Putamen (tissue), 1 donor: ENCODE results near the gene PREX1.
A peak's percentile ranks its signal among the peaks of the same experiment; 100 is the strongest.

ENCODE experiments used
- DNase-seq: peaks from one replicate; pipeline ENCODE4 v3.0.0-alpha.2; 2016; ENCODE audit warnings: low spot score

PREX1 gene

GRCh38 chr20:48717095-48717672 is 110.6 kb downstream of the PREX1 start:
- DNase-seq: peak; percentile 68

- no peak for DNase-seq
These were observed 111.3 kb downstream of the PREX1 start for GRCh38 chr20:48716541-48716940.

- no peak for DNase-seq
These were observed 111.7 kb downstream of the PREX1 start for GRCh38 chr20:48716086-48716485.

- no peak for DNase-seq
These were observed 113.0 kb downstream of the PREX1 start for GRCh38 chr20:48714764-48715163.

- no peak for DNase-seq
These were observed 115.9 kb downstream of the PREX1 start for GRCh38 chr20:48711696-48712464.

- DNase-seq: no peak
These were observed 116.8 kb downstream of the PREX1 start for GRCh38 chr20:48711044-48711428.

- no peak for DNase-seq
These were observed 117.3 kb downstream of the PREX1 start for GRCh38 chr20:48710341-48711043.

GRCh38 chr20:48709744-48710143 is 118.1 kb downstream of the PREX1 start:
- no peak for DNase-seq

GRCh38 chr20:48709058-48709691 is 118.6 kb downstream of the PREX1 start:
- DNase-seq: no peak

- no peak for DNase-seq
These were observed 119.2 kb downstream of the PREX1 start for GRCh38 chr20:48708630-48709029.

- DNase-seq: no peak
These were observed 119.7 kb downstream of the PREX1 start for GRCh38 chr20:48708116-48708515.

GRCh38 chr20:48706710-48707365 is 121.0 kb downstream of the PREX1 start:
- no peak for DNase-seq

- no peak for DNase-seq
These were observed 121.6 kb downstream of the PREX1 start for GRCh38 chr20:48706116-48706656.

GRCh38 chr20:48705240-48706115 is 122.3 kb downstream of the PREX1 start:
- no peak for DNase-seq

- DNase-seq: no peak
These were observed 123.0 kb downstream of the PREX1 start for GRCh38 chr20:48704761-48705160.

- no peak for DNase-seq
These were observed 124.1 kb downstream of the PREX1 start for GRCh38 chr20:48703511-48704219.

- no peak for DNase-seq
These were observed 124.7 kb downstream of the PREX1 start for GRCh38 chr20:48703107-48703506.

GRCh38 chr20:48702455-48702913 is 125.3 kb downstream of the PREX1 start:
- no peak for DNase-seq

GRCh38 chr20:48701702-48702101 is 126.1 kb downstream of the PREX1 start:
- no peak for DNase-seq
